GM21423 (cell line): ENCODE data around the gene SH3YL1.

Experiments
- ATAC-seq: cut with Tn5 transposase; IDR thresholded peaks from one replicate; pipeline ENCODE4 v1.9.1; 2021; ENCODE audit warnings: mild to moderate bottlenecking, moderate library complexity; ENCODE audit not compliant: unreplicated experiment

The SH3YL1 gene

GRCh38 chr2:259789-260331 lies 4.0 kb downstream of the SH3YL1 start:
- ATAC-seq = no peak

- ATAC-seq = no peak
These were observed 4.9 kb downstream of the SH3YL1 start for GRCh38 chr2:258933-259332.

- no peak for ATAC-seq
These were observed 6.0 kb downstream of the SH3YL1 start for GRCh38 chr2:257842-258241.

GRCh38 chr2:257429-257828 lies 6.4 kb downstream of the SH3YL1 start:
- no peak for ATAC-seq

- ATAC-seq = no peak
These were observed 7.7 kb downstream of the SH3YL1 start for GRCh38 chr2:256094-256493.

GRCh38 chr2:255195-255594 lies 8.6 kb downstream of the SH3YL1 start:
- no peak for ATAC-seq

GRCh38 chr2:254241-254640 lies 9.6 kb downstream of the SH3YL1 start:
- no peak for ATAC-seq

- ATAC-seq = no peak
These were observed 10.6 kb downstream of the SH3YL1 start for GRCh38 chr2:253202-253638.

GRCh38 chr2:252001-252602 lies 11.7 kb downstream of the SH3YL1 start:
- ATAC-seq = no peak

GRCh38 chr2:249538-250042 lies 14.2 kb downstream of the SH3YL1 start:
- no peak for ATAC-seq

- ATAC-seq = no peak
These were observed 15.1 kb downstream of the SH3YL1 start for GRCh38 chr2:248724-249123.

GRCh38 chr2:246489-247144 lies 17.2 kb downstream of the SH3YL1 start:
- ATAC-seq = no peak

GRCh38 chr2:244547-244946 lies 19.3 kb downstream of the SH3YL1 start:
- no peak for ATAC-seq

GRCh38 chr2:238869-239268 lies 25.0 kb downstream of the SH3YL1 start:
- ATAC-seq = no peak

GRCh38 chr2:238431-238830 lies 25.4 kb downstream of the SH3YL1 start:
- no peak for ATAC-seq

GRCh38 chr2:237878-238277 lies 26.0 kb downstream of the SH3YL1 start:
- no peak for ATAC-seq

- ATAC-seq = no peak
These were observed 26.8 kb downstream of the SH3YL1 start for GRCh38 chr2:236993-237539.

- ATAC-seq = no peak
These were observed 29.4 kb downstream of the SH3YL1 start for GRCh38 chr2:234421-234820.

- ATAC-seq = no peak
These were observed 30.8 kb downstream of the SH3YL1 start for GRCh38 chr2:233030-233429.

GRCh38 chr2:231521-232185 lies 32.2 kb downstream of the SH3YL1 start:
- no peak for ATAC-seq

- ATAC-seq = no peak
These were observed 35.1 kb downstream of the SH3YL1 start for GRCh38 chr2:228518-229278.
